Sigmoid colon (tissue), 7 donors: ENCODE results near the gene ABCA1. TPM values are rescaled to one million over a fixed set of nuclear protein-coding genes. Genes with fewer than 3 reads are reported as not detected.

Experiments used
- DNase-seq: peaks from one replicate; pipeline ENCODE4 v3.0.0-alpha.2; 2019
- H3K27ac ChIP-seq, 4 donors: fragments of 200-600 bp; sonication (generic); one replicate each; pipeline ENCODE4 v1.5.1; 2016 to 2019; ENCODE audit warnings: mild to moderate bottlenecking in 1 of 4
- H3K27me3 ChIP-seq, 3 donors: fragments of 200-600 bp; sonication (generic); one replicate each; pipeline ENCODE4 v1.5.1; 2019; ENCODE audit warnings: mild to moderate bottlenecking in 1 of 3
- H3K36me3 ChIP-seq, 4 donors: fragments of 200-600 bp; sonication (generic); one replicate each; pipeline ENCODE4 v1.5.1; 2016 to 2019
- H3K4me1 ChIP-seq, 4 donors: fragments of 200-600 bp; sonication (generic); one replicate each; pipeline ENCODE4 v1.5.1; 2017 to 2019
- H3K4me3 ChIP-seq, 4 donors: fragments of 200-600 bp; sonication (generic); one replicate each; pipeline ENCODE4 v1.5.1; 2017 to 2019; ENCODE audit warnings: mild to moderate bottlenecking in 2 of 4, moderate library complexity in 1 of 4
- H3K9me3 ChIP-seq, 4 donors: fragments of 200-600 bp in 3 of 4; sonication (generic) in 3 of 4; one replicate each; pipeline versions ENCODE4 v1.5.1 to v1.6.1; 2013 to 2019
- CTCF ChIP-seq, 4 experiments: fragments of 450-650 bp in 3 of 4; fragments of 200-600 bp in 1 of 4; IDR thresholded peaks; one replicate each; pipeline ENCODE4 v1.5.1; 2016 to 2019; ENCODE audit warnings: antibody characterized with exemption in 4 of 4, mild to moderate bottlenecking in 3 of 4, moderate library complexity in 2 of 4
- EP300 ChIP-seq, 4 donors: sonication (generic); formaldehyde crosslinking; IDR thresholded peaks; one replicate each; pipeline ENCODE4 v1.6.1; 2017; ENCODE audit warnings: antibody characterized with exemption in 4 of 4
- POLR2A ChIP-seq, 2 donors: fragments of 450-650 bp; IDR thresholded peaks; one replicate each; pipeline ENCODE4 v1.6.1; 2016; ENCODE audit warnings: antibody characterized with exemption in 2 of 2, mild to moderate bottlenecking in 2 of 2, moderate library complexity in 2 of 2
- POLR2AphosphoS5 ChIP-seq, 4 donors: sonication (generic); formaldehyde crosslinking; IDR thresholded peaks; one replicate each; pipeline ENCODE4 v1.6.1; 2017; ENCODE audit warnings: antibody characterized with exemption in 4 of 4
- WGBS, 2 donors: extraction: QIAGEN DNeasy Blood & Tissue Kit; methylation state at CpG; one replicate each; pipeline ENCODE4 v1.1.7; 2013; 5-methylcytosine and 5-hydroxymethylcytosine counted together
- intact Hi-C: fragments of 100-400 bp; cut with DNase I; formaldehyde crosslinking; loops from one replicate; pipeline ENCODE4 v1.15.1; 2023
- polyA plus RNA-seq, 3 donors: library from polyadenylated mRNA; stranded (reverse); fragments of 200-250 nt; gene quantifications; one replicate each; pipeline ENCODE4 v1.2.3, GENCODE V29; 2013
- total RNA-seq, 4 donors: library from RNA; depleted of rRNA; stranded (reverse); fragments of >200 nt; gene quantifications; one replicate each; pipeline ENCODE4 v1.1.0, GENCODE V29; 2016
- donor health status: healthy with polysubstance abuse.
- donor health status: Bipolar disorder and iron deficiency.
- donor health status: healthy.

ABCA1 gene
- total and polyA plus RNA-seq, 7 donors = 2.4 to 110 (median 76.7) TPM

DNA sequence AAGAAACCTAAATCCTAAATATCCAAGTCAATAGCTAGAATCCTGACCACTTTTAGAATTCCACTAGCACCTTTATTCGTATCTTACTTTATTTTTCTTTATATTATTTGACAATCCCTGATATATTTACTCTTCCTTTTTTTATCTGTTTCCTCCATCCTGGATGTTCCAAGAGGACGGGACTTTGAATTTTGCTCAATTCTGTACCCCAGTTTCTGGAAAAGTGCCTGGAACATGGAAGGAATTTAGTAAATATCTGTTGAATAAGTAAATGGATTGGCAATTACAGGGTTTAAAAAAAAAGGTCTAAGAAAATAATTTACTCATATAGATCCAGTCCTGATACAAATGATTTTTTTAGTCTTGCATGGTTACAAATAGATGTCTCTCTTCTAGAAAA lies 181.7 kb downstream of the ABCA1 start:
- Histone ChIP-seq H3K36me3 (peaks cover 0 to 6% (median 0%) of the 10 kb centered on the region in 4 donors), H3K4me3 (no peak overlapping the region), H3K27ac (no peak overlapping the region), H3K27me3 (no peaks in the 10 kb centered on the region), H3K9me3 (no peaks in the 10 kb centered on the region), H3K4me1 (peaks cover 0 to 18% (median 10%) of the 10 kb centered on the region in 4 donors)
- 69 to 80% methylated on average over 2 of the region's 2 CpGs for WGBS, 2 donors
- intact Hi-C loops = loop anchor here (5.0 to 10.0 kb wide), 2 partner anchors 654 to 809 kb away; partner anchors contain the start of genes FKTN and SMC2
- no peak for DNase-seq
- TF ChIP-seq EP300 (IDR thresholded peaks at IDR 0.05) = no peak

- DNase-seq = no peak
- 32 to 77% methylated on average over 1 of the region's 1 CpG for WGBS, 2 donors
Observed at GRCh38 chr9:104745852-104746251, 182.1 kb downstream of the ABCA1 start.

DNA sequence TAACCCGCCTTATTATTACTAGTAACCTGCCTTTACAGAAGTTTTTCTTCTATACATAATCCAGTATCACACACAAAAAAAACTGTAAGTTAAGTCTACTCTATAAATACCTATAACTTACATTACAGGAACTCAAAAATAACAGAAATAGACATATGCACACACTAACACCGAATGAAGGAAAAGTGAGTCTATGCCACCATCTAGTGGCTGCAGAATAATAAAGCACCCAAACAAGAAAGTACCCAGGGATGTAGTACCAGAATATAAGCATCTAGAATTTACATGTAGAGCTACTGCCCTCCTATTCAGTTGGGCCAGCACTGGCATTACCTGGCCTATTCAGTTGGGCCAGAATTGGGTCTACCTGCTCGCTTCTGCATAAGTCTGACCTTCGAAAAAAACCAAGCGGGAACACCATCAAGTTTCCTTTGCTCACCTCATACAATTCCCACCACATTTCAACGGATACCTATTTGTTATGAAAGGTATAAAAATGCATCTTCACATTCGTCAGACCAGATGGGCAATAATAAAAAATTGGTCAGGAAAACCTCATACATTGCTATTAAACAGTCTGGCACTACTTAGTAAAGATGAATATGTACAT lies 184.5 kb downstream of the ABCA1 start:
- intact Hi-C loops = loop anchor here (2.0 to 10.0 kb wide), 2 partner anchors 717 to 811 kb away; partner anchors contain the start of gene FKTN
- no peaks in the 10 kb centered on the region for H3K36me3 ChIP-seq
- peaks cover 0 to 10% (median 3%) of the 10 kb centered on the region in 4 donors for H3K4me1 ChIP-seq
- no peak overlapping the region for H3K4me3 ChIP-seq
- no peaks in the 10 kb centered on the region for H3K27me3 ChIP-seq
- no peaks in the 10 kb centered on the region for H3K9me3 ChIP-seq
- TF ChIP-seq CTCF (IDR thresholded peaks at IDR 0.05) = peak; percentile 39 to 61 (median 58)
- TF ChIP-seq POLR2A (IDR thresholded peaks at IDR 0.05) = no peak
- TF ChIP-seq EP300 (IDR thresholded peaks at IDR 0.05) = no peak
- TF ChIP-seq POLR2AphosphoS5 (IDR thresholded peaks at IDR 0.05) = no peak
- no peak for DNase-seq
- 29 to 41% methylated on average over 7 of the region's 7 CpGs for WGBS, 2 donors
- H3K27ac ChIP-seq = no peak overlapping the region

More at GRCh38 chr9:104745852-104746251, 182.1 kb downstream of the ABCA1 start:
- H3K27me3 ChIP-seq = no peaks in the 10 kb centered on the region
- intact Hi-C loops = loop anchor here (5.0 to 10.0 kb wide), 2 partner anchors 654 to 809 kb away; partner anchors contain the start of genes FKTN and SMC2
- TF ChIP-seq POLR2AphosphoS5 (IDR thresholded peaks at IDR 0.05) = no peak
- TF ChIP-seq EP300 (IDR thresholded peaks at IDR 0.05) = no peak
- TF ChIP-seq POLR2A (IDR thresholded peaks at IDR 0.05) = no peak
- TF ChIP-seq CTCF (IDR thresholded peaks at IDR 0.05) = no peak
- peaks cover 0 to 18% (median 10%) of the 10 kb centered on the region in 4 donors for H3K4me1 ChIP-seq
- no peak overlapping the region for H3K27ac ChIP-seq
- H3K4me3 ChIP-seq = no peak overlapping the region
- no peaks in the 10 kb centered on the region for H3K9me3 ChIP-seq
- peaks cover 0 to 1% (median 0%) of the 10 kb centered on the region in 4 donors for H3K36me3 ChIP-seq

DNA sequence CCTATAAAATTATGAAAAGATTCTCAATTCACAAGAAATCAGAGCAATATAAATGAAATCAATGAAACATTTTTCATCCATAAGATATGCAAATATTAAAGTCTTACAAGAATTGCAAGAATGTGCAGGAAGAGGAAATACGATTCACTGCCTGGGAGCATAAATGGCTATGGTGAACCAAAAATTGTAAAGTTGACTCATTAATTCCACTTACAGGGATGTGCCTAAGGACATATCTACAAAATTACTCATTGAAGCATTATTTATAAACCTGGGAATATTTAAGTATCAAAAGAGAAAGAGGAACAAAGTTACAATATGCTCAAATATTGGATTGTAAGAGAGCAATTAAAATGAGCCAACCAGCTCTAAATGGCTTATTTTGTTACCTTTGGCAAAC lies 187.3 kb downstream of the ABCA1 start:
- no peak for TF ChIP-seq POLR2AphosphoS5 (IDR thresholded peaks at IDR 0.05)
- TF ChIP-seq CTCF (IDR thresholded peaks at IDR 0.05) = no peak
- H3K4me1 ChIP-seq = no peaks in the 10 kb centered on the region
- no peak overlapping the region for H3K27ac ChIP-seq
- no peak overlapping the region for H3K4me3 ChIP-seq
- no peak for DNase-seq
- intact Hi-C loops = loop anchor here (10.0 kb wide), 1 partner anchor 814 kb away; the partner anchor contains the start of gene FKTN
- H3K27me3 ChIP-seq = no peaks in the 10 kb centered on the region
- no peaks in the 10 kb centered on the region for H3K36me3 ChIP-seq
- WGBS, 2 donors = 26 to 56% methylated on average over 1 of the region's 1 CpG
- H3K9me3 ChIP-seq = no peaks in the 10 kb centered on the region

DNA sequence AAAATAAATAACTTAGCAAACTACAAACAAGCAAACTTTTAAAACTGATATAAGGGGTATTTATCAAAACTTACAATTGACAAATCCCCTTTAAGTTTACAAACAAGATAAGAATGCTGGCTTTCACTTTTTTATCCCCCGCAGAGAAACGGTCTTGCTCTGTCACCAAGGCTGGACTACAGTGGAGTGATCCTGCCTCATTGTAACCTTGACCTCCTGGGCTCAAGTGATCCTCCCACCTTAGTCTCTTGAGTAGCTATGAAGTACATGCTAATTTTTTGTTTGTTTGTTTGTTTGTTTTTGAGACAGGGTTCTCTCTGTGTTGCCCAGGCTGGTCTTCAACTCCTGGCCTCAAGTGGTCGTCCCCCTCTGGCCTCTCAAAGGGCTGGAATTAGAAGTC lies 189.5 kb downstream of the ABCA1 start:
- no peak for TF ChIP-seq POLR2A (IDR thresholded peaks at IDR 0.05)
- TF ChIP-seq EP300 (IDR thresholded peaks at IDR 0.05) = no peak
- TF ChIP-seq POLR2AphosphoS5 (IDR thresholded peaks at IDR 0.05) = no peak
- no peak for TF ChIP-seq CTCF (IDR thresholded peaks at IDR 0.05)
- Histone ChIP-seq H3K27me3 (no peaks in the 10 kb centered on the region), H3K4me1 (no peaks in the 10 kb centered on the region), H3K36me3 (no peaks in the 10 kb centered on the region), H3K4me3 (no peak overlapping the region), H3K27ac (no peak overlapping the region), H3K9me3 (no peaks in the 10 kb centered on the region)
- intact Hi-C loops = no loop called here
- 81 to 84% methylated on average over 3 of the region's 3 CpGs for WGBS, 2 donors
- no peak for DNase-seq

Other genes with a start within 250 kb of the ABCA1 start
- gene OR13D1, start 233.6 kb downstream of the ABCA1 start, total RNA-seq = not detected
- not detected for gene OR13D1, start 233.6 kb downstream of the ABCA1 start, polyA plus RNA-seq
- 10 to 100 TPM; 18.3 to 23.8 (median 22.0) TPM for gene NIPSNAP3A, start 180.5 kb downstream of the ABCA1 start, total RNA-seq
- 10 to 100 TPM; 24.5 to 97.9 (median 92.7) TPM for gene NIPSNAP3A, start 180.5 kb downstream of the ABCA1 start, polyA plus RNA-seq
- 1 to 10 TPM in 3 of 4 donors, under 1 TPM in 1; 0.83 to 2.3 (median 1.5) TPM for gene NIPSNAP3B, start 164.0 kb downstream of the ABCA1 start, total RNA-seq
- 1 to 10 TPM in 1 of 3 donors, not detected in 2; 1.2 TPM for gene NIPSNAP3B, start 164.0 kb downstream of the ABCA1 start, polyA plus RNA-seq